Measurements from ENCODE around the gene CAMKK1. TPM values are rescaled to one million over a fixed set of nuclear protein-coding genes. Genes with fewer than 3 reads are reported as not detected.

The CAMKK1 gene
- polyA plus RNA-seq, 1 donor (not counting 4 experiments of a cell fraction or from before 2014, with no cell fraction given) = 2.5 TPM

GRCh38 chr17:3886776-3887175, 6.1 kb downstream of the CAMKK1 start:
- no peak overlapping the region for H3K27ac ChIP-seq (ENCODE audit: control insufficient read depth, insufficient read depth, low read length)
- H3K36me3 ChIP-seq (ENCODE audit: control insufficient read depth in 2 of 2, extremely low read depth in 1 of 2, insufficient read depth in 2 of 2, low read length in 2 of 2) = peaks cover 0 to 2% of the 10 kb centered on the region in 2 experiments
- FAIRE-seq (no peak), DNase-seq (ENCODE audit: low read depth, low spot score) (no peak)
- H3K4me1 ChIP-seq (ENCODE audit: control insufficient read depth, extremely low read depth, insufficient read depth, low read length) = peaks cover 41% of the 10 kb centered on the region
- no peaks in the 10 kb centered on the region for H3K27me3 ChIP-seq (ENCODE audit: control insufficient read depth, extremely low read depth, insufficient read depth, low read length)
- H3K9me3 ChIP-seq (ENCODE audit: control insufficient read depth, low read depth, low read length) = no peaks in the 10 kb centered on the region
- TF ChIP-seq CTCF (optimal IDR thresholded peaks at IDR 0.05 in 1 of 3, IDR thresholded peaks at IDR 0.05 in 1 of 3, conservative IDR thresholded peaks at IDR 0.05 in 1 of 3; ENCODE audit: extremely low read depth in 1 of 3, insufficient read depth in 2 of 3, low read length in 3 of 3) (no peak), EZH2 (IDR thresholded peaks at IDR 0.05; ENCODE audit: low read length) (no peak)
- H2AFZ ChIP-seq (ENCODE audit: control insufficient read depth, low read length) = no peak overlapping the region
- no peaks in the 10 kb centered on the region for H3K9me1 ChIP-seq (ENCODE audit: control insufficient read depth, extremely low read depth, insufficient read depth, low read length)
- no peak overlapping the region for H3K4me2 ChIP-seq (ENCODE audit: control insufficient read depth, extremely low read depth, insufficient read depth, low read depth, low read length)
- H3K4me3 ChIP-seq (ENCODE audit: control insufficient read depth in 2 of 3, extremely low read depth in 1 of 3, insufficient read depth in 2 of 3, low read depth in 1 of 3, low read length in 3 of 3) = no peak overlapping the region
- no peak overlapping the region for H3K9ac ChIP-seq (ENCODE audit: control insufficient read depth, extremely low read depth, insufficient read depth, low read length)
- H3K79me2 ChIP-seq (ENCODE audit: control insufficient read depth, insufficient read depth, low read length) = no peaks in the 10 kb centered on the region
- dilution Hi-C loops (cut with MboI; ENCODE audit: extremely low pct_ligation_motif_present, low sequenced_read_pairs) = no loop called here
- no peaks in the 10 kb centered on the region for H4K20me1 ChIP-seq (ENCODE audit: control insufficient read depth, extremely low read depth, insufficient read depth, low read length)

GRCh38 chr17:3885970-3886369, 6.9 kb downstream of the CAMKK1 start:
- H3K79me2 ChIP-seq (ENCODE audit: control insufficient read depth, insufficient read depth, low read length) = no peaks in the 10 kb centered on the region
- TF ChIP-seq CTCF (optimal IDR thresholded peaks at IDR 0.05 in 1 of 3, IDR thresholded peaks at IDR 0.05 in 1 of 3, conservative IDR thresholded peaks at IDR 0.05 in 1 of 3; ENCODE audit: extremely low read depth in 1 of 3, insufficient read depth in 2 of 3, low read length in 3 of 3) = no peak
- no peak for TF ChIP-seq EZH2 (IDR thresholded peaks at IDR 0.05; ENCODE audit: low read length)
- H3K4me2 ChIP-seq (ENCODE audit: control insufficient read depth, extremely low read depth, insufficient read depth, low read depth, low read length) = no peak overlapping the region
- H3K9ac ChIP-seq (ENCODE audit: control insufficient read depth, extremely low read depth, insufficient read depth, low read length) = no peak overlapping the region
- no peaks in the 10 kb centered on the region for H3K9me1 ChIP-seq (ENCODE audit: control insufficient read depth, extremely low read depth, insufficient read depth, low read length)
- FAIRE-seq = no peak
- H3K4me3 ChIP-seq (ENCODE audit: control insufficient read depth in 2 of 3, extremely low read depth in 1 of 3, insufficient read depth in 2 of 3, low read depth in 1 of 3, low read length in 3 of 3) = no peak overlapping the region
- DNase-seq (ENCODE audit: low read depth, low spot score) = no peak
- no peak overlapping the region for H2AFZ ChIP-seq (ENCODE audit: control insufficient read depth, low read length)
- dilution Hi-C loops (cut with MboI; ENCODE audit: extremely low pct_ligation_motif_present, low sequenced_read_pairs) = no loop called here
- H4K20me1 ChIP-seq (ENCODE audit: control insufficient read depth, extremely low read depth, insufficient read depth, low read length) = no peaks in the 10 kb centered on the region
- peaks cover 0 to 2% of the 10 kb centered on the region in 2 experiments for H3K36me3 ChIP-seq (ENCODE audit: control insufficient read depth in 2 of 2, extremely low read depth in 1 of 2, insufficient read depth in 2 of 2, low read length in 2 of 2)
- H3K27me3 ChIP-seq (ENCODE audit: control insufficient read depth, extremely low read depth, insufficient read depth, low read length) = no peaks in the 10 kb centered on the region
- H3K9me3 ChIP-seq (ENCODE audit: control insufficient read depth, low read depth, low read length) = no peaks in the 10 kb centered on the region
- peaks cover 35% of the 10 kb centered on the region for H3K4me1 ChIP-seq (ENCODE audit: control insufficient read depth, extremely low read depth, insufficient read depth, low read length)
- no peak overlapping the region for H3K27ac ChIP-seq (ENCODE audit: control insufficient read depth, insufficient read depth, low read length)

Data from keratinocyte (primary cell).